ENCODE data around the gene NEGR1. TPM values are rescaled to one million over a fixed set of nuclear protein-coding genes. Genes with fewer than 3 reads are reported as not detected.

Gene NEGR1
- polyA plus RNA-seq, 1 donor from 2014 or later = 47.4 TPM

GRCh38 chr1:71350805-71351204 lies 931.5 kb downstream of the NEGR1 start:
- no peak for TF ChIP-seq RAD21 (conservative IDR thresholded peaks at IDR 0.05)
- TF ChIP-seq, protein P1, sequence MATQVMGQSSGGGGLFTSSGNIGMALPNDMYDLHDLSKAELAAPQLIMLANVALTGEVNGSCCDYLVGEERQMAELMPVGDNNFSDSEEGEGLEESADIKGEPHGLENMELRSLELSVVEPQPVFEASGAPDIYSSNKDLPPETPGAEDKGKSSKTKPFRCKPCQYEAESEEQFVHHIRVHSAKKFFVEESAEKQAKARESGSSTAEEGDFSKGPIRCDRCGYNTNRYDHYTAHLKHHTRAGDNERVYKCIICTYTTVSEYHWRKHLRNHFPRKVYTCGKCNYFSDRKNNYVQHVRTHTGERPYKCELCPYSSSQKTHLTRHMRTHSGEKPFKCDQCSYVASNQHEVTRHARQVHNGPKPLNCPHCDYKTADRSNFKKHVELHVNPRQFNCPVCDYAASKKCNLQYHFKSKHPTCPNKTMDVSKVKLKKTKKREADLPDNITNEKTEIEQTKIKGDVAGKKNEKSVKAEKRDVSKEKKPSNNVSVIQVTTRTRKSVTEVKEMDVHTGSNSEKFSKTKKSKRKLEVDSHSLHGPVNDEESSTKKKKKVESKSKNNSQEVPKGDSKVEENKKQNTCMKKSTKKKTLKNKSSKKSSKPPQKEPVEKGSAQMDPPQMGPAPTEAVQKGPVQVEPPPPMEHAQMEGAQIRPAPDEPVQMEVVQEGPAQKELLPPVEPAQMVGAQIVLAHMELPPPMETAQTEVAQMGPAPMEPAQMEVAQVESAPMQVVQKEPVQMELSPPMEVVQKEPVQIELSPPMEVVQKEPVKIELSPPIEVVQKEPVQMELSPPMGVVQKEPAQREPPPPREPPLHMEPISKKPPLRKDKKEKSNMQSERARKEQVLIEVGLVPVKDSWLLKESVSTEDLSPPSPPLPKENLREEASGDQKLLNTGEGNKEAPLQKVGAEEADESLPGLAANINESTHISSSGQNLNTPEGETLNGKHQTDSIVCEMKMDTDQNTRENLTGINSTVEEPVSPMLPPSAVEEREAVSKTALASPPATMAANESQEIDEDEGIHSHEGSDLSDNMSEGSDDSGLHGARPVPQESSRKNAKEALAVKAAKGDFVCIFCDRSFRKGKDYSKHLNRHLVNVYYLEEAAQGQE (IDR thresholded peaks at IDR 0.05; ENCODE audit: borderline replicate concordance) = no peak
- TF ChIP-seq POLR2AphosphoS5 (IDR thresholded peaks at IDR 0.05) = no peak
- TF ChIP-seq SMC3 (conservative IDR thresholded peaks at IDR 0.05; ENCODE audit: poor library complexity) = no peak
- TF ChIP-seq EZH2 (IDR thresholded peaks at IDR 0.05; ENCODE audit: borderline replicate concordance, insufficient read depth, low read length, poor library complexity, severe bottlenecking) = no peak
- no peak for TF ChIP-seq MXI1 (conservative IDR thresholded peaks at IDR 0.05; ENCODE audit: poor library complexity, severe bottlenecking)
- H3K4me2 ChIP-seq (ENCODE audit: low read length) = no peak overlapping the region
- no peaks in the 10 kb centered on the region for H3F3A ChIP-seq (ENCODE audit: insufficient read depth, low read length, poor library complexity, severe bottlenecking)
- no peaks in the 10 kb centered on the region for H3K79me2 ChIP-seq (replicated peaks; ENCODE audit: insufficient read depth, low read length)
- no peaks in the 10 kb centered on the region for H3K27me3 ChIP-seq (ENCODE audit: insufficient read depth, low read depth, low read length)
- no peak overlapping the region for H2AFZ ChIP-seq (ENCODE audit: low read depth, low read length)
- H3K4me3 ChIP-seq (ENCODE audit: low read length) = no peak overlapping the region
- H3K9me3 ChIP-seq (ENCODE audit: low read length) = no peaks in the 10 kb centered on the region
- H3K9me2 ChIP-seq (ENCODE audit: insufficient read depth, low read length) = no peaks in the 10 kb centered on the region
- H3K36me3 ChIP-seq (ENCODE audit: insufficient read depth, low read length) = no peaks in the 10 kb centered on the region
- no peak overlapping the region for H3K9ac ChIP-seq (ENCODE audit: low read length)
- no peaks in the 10 kb centered on the region for H4K20me1 ChIP-seq (ENCODE audit: insufficient read depth)
- no peak overlapping the region for H3K27ac ChIP-seq (ENCODE audit: low read length)

- Histone ChIP-seq H3K9me3 (ENCODE audit: low read length) (no peaks in the 10 kb centered on the region), H4K20me1 (ENCODE audit: insufficient read depth) (no peaks in the 10 kb centered on the region), H3K36me3 (ENCODE audit: insufficient read depth, low read length) (no peaks in the 10 kb centered on the region), H3K4me2 (ENCODE audit: low read length) (no peak overlapping the region), H3K27ac (ENCODE audit: low read length) (no peak overlapping the region), H3K9ac (ENCODE audit: low read length) (no peak overlapping the region), H2AFZ (ENCODE audit: low read depth, low read length) (no peak overlapping the region), H3K9me2 (ENCODE audit: insufficient read depth, low read length) (no peaks in the 10 kb centered on the region), H3K27me3 (ENCODE audit: insufficient read depth, low read depth, low read length) (no peaks in the 10 kb centered on the region), H3F3A (ENCODE audit: insufficient read depth, low read length, poor library complexity, severe bottlenecking) (no peaks in the 10 kb centered on the region), H3K79me2 (replicated peaks; ENCODE audit: insufficient read depth, low read length) (no peaks in the 10 kb centered on the region), H3K4me3 (ENCODE audit: low read length) (no peak overlapping the region)
- no peak for TF ChIP-seq MXI1 (conservative IDR thresholded peaks at IDR 0.05; ENCODE audit: poor library complexity, severe bottlenecking)
- no peak for TF ChIP-seq EP300 (conservative IDR thresholded peaks at IDR 0.05; ENCODE audit: poor library complexity, severe bottlenecking)
- TF ChIP-seq, protein P2, sequence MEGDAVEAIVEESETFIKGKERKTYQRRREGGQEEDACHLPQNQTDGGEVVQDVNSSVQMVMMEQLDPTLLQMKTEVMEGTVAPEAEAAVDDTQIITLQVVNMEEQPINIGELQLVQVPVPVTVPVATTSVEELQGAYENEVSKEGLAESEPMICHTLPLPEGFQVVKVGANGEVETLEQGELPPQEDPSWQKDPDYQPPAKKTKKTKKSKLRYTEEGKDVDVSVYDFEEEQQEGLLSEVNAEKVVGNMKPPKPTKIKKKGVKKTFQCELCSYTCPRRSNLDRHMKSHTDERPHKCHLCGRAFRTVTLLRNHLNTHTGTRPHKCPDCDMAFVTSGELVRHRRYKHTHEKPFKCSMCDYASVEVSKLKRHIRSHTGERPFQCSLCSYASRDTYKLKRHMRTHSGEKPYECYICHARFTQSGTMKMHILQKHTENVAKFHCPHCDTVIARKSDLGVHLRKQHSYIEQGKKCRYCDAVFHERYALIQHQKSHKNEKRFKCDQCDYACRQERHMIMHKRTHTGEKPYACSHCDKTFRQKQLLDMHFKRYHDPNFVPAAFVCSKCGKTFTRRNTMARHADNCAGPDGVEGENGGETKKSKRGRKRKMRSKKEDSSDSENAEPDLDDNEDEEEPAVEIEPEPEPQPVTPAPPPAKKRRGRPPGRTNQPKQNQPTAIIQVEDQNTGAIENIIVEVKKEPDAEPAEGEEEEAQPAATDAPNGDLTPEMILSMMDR (IDR thresholded peaks at IDR 0.05; ENCODE audit: poor library complexity, severe bottlenecking) = no peak
- no peak for TF ChIP-seq POLR2AphosphoS5 (IDR thresholded peaks at IDR 0.05)
- TF ChIP-seq, protein P1 (IDR thresholded peaks at IDR 0.05; ENCODE audit: borderline replicate concordance) = no peak
- no peak for TF ChIP-seq SMC3 (conservative IDR thresholded peaks at IDR 0.05; ENCODE audit: poor library complexity)
- no peak for TF ChIP-seq TAF1 (IDR thresholded peaks at IDR 0.05; ENCODE audit: low read depth)
- no peak for TF ChIP-seq EZH2 (IDR thresholded peaks at IDR 0.05; ENCODE audit: borderline replicate concordance, insufficient read depth, low read length, poor library complexity, severe bottlenecking)
- no peak for TF ChIP-seq RAD21 (conservative IDR thresholded peaks at IDR 0.05)
These were observed 932.0 kb downstream of the NEGR1 start for GRCh38 chr1:71350330-71350729.

Small RNA genes within 50 kb of the gene (small RNA-seq; reads per million reads assigned to genes)
- gene AL358453.1 = 0 reads per million in 3 experiments
- 0 reads per million in 3 experiments for gene AL359821.1
